Peyer's patch (tissue), 4 donors: ENCODE data around the gene MICU2. TPM values are rescaled to one million over a fixed set of nuclear protein-coding genes. Genes with fewer than 3 reads are reported as not detected.

Experiments
- DNase-seq, 3 donors: peaks; one replicate each; pipeline ENCODE4 v3.0.0-alpha.2; 2017 to 2019
- H3K27ac ChIP-seq, 4 donors: fragments of 200-600 bp; sonication (generic); one replicate each; pipeline ENCODE4 v1.5.1; 2016 to 2019
- H3K27me3 ChIP-seq, 2 donors: fragments of 200-600 bp; sonication (generic); one replicate each; pipeline ENCODE4 v1.5.1; 2019
- H3K36me3 ChIP-seq, 3 donors: fragments of 200-600 bp; sonication (generic); one replicate each; pipeline ENCODE4 v1.5.1; 2016 to 2019
- H3K4me1 ChIP-seq, 4 donors: fragments of 200-600 bp; sonication (generic); one replicate each; pipeline ENCODE4 v1.5.1; 2016 to 2019
- H3K4me3 ChIP-seq, 4 donors: fragments of 200-600 bp; sonication (generic); 1 replicate in 3 of 4; 2 replicates in 1 of 4; pipeline ENCODE4 v1.5.1; 2016 to 2019; ENCODE audit warnings: mild to moderate bottlenecking in 1 of 4
- H3K9me3 ChIP-seq, 4 donors: fragments of 200-600 bp; sonication (generic); one replicate each; pipeline ENCODE4 v1.5.1; 2016 to 2019; ENCODE audit warnings: mild to moderate bottlenecking in 1 of 4
- CTCF ChIP-seq, 6 experiments: fragments of 450-650 bp in 4 of 6; fragments of 200-600 bp in 2 of 6; sonication (generic) in 1 of 6; IDR thresholded peaks; one replicate each; pipeline ENCODE4 v1.5.1; 2017 to 2019; ENCODE audit warnings: antibody characterized with exemption in 6 of 6, mild to moderate bottlenecking in 3 of 6, moderate library complexity in 1 of 6
- POLR2A ChIP-seq, 2 donors: fragments of 450-650 bp; IDR thresholded peaks; one replicate each; pipeline ENCODE4 v1.5.1; 2017; ENCODE audit warnings: antibody characterized with exemption in 2 of 2, mild to moderate bottlenecking in 2 of 2, moderate library complexity in 2 of 2
- total RNA-seq, 4 donors: library from RNA; depleted of rRNA; stranded (reverse); fragments of >200 nt; gene quantifications; one replicate each; pipeline ENCODE4 v1.1.0, GENCODE V29; 2016

MICU2 gene
- total RNA-seq, 4 donors from 2014 or later, result 78.9 to 101 (median 87.4) TPM

GRCh38 chr13:21522847-21523246 lies 81.1 kb downstream of the MICU2 start:
- DNase-seq, result no peak

DNA sequence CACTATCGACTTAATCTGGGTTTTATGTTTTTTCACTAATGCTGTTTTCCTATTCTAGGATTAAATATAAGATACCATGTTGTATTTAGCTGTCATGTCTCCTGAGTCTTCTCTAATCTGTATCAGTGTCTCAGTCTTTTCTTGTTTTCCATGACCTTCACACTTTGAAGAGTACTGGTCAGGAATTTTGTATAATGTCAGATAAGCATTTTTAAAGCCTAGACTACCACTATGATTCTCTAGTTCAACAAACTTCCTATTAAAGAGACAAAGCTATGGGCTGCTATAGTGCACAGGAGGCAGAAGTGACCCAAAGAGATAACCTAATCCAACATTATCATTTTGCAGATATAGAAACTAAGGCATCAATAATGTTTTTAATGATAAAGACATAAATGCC lies 81.8 kb downstream of the MICU2 start:
- Histone ChIP-seq H3K9me3 (no peaks in the 10 kb centered on the region), H3K4me3 (no peak overlapping the region), H3K27me3 (no peaks in the 10 kb centered on the region), H3K27ac (no peak overlapping the region), H3K36me3 (peaks cover 0 to 35% (median 0%) of the 10 kb centered on the region in 3 donors), H3K4me1 (no peaks in the 10 kb centered on the region)
- DNase-seq, result no peak
- TF ChIP-seq CTCF (IDR thresholded peaks at IDR 0.05) (no peak), POLR2A (IDR thresholded peaks at IDR 0.05) (no peak)

More at GRCh38 chr13:21522847-21523246, 81.1 kb downstream of the MICU2 start:
- no peak for TF ChIP-seq CTCF (IDR thresholded peaks at IDR 0.05)
- no peak for TF ChIP-seq POLR2A (IDR thresholded peaks at IDR 0.05)
- H3K4me3 ChIP-seq, result no peak overlapping the region
- H3K27me3 ChIP-seq, result no peaks in the 10 kb centered on the region
- H3K27ac ChIP-seq, result no peak overlapping the region
- no peaks in the 10 kb centered on the region for H3K4me1 ChIP-seq
- H3K36me3 ChIP-seq, result peaks cover 0 to 35% (median 0%) of the 10 kb centered on the region in 3 donors
- H3K9me3 ChIP-seq, result no peaks in the 10 kb centered on the region

- no peaks in the 10 kb centered on the region for H3K9me3 ChIP-seq
- DNase-seq, result no peak
- H3K27ac ChIP-seq, result no peak overlapping the region
- no peaks in the 10 kb centered on the region for H3K27me3 ChIP-seq
- TF ChIP-seq CTCF (IDR thresholded peaks at IDR 0.05) (no peak), POLR2A (IDR thresholded peaks at IDR 0.05) (no peak)
- no peak overlapping the region for H3K4me3 ChIP-seq
- no peaks in the 10 kb centered on the region for H3K4me1 ChIP-seq
- peaks cover 0 to 41% (median 0%) of the 10 kb centered on the region in 3 donors for H3K36me3 ChIP-seq
These were observed 85.3 kb downstream of the MICU2 start for GRCh38 chr13:21518617-21519144.

DNA sequence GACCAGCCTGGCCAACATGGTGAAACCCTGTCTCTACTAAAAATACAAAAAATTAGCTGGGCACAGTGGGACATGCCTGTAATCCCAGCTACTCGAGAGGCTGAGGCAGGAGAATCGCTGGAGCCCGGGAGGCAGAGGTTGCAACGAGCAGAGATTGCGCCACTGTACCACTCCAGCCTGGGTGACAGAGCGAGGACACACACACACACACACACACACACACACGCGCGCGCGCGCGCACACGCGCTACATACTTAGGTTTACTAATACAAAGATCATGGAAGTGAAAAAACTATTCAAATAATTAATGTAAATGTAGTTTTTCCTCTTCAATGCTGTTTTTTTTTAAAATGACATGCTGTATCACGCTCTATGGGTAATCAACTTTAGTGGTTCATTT lies 86.4 kb downstream of the MICU2 start:
- Histone ChIP-seq H3K9me3 (no peaks in the 10 kb centered on the region), H3K4me1 (no peaks in the 10 kb centered on the region), H3K27me3 (no peaks in the 10 kb centered on the region), H3K4me3 (no peak overlapping the region), H3K36me3 (peaks cover 0 to 43% (median 0%) of the 10 kb centered on the region in 3 donors), H3K27ac (no peak overlapping the region)
- DNase-seq, result no peak
- TF ChIP-seq CTCF (IDR thresholded peaks at IDR 0.05) (no peak), POLR2A (IDR thresholded peaks at IDR 0.05) (no peak)

- no peak for TF ChIP-seq CTCF (IDR thresholded peaks at IDR 0.05)
- no peak for TF ChIP-seq POLR2A (IDR thresholded peaks at IDR 0.05)
- H3K9me3 ChIP-seq, result no peaks in the 10 kb centered on the region
- no peak overlapping the region for H3K27ac ChIP-seq
- no peak overlapping the region for H3K4me3 ChIP-seq
- no peaks in the 10 kb centered on the region for H3K4me1 ChIP-seq
- peaks cover 0 to 40% (median 0%) of the 10 kb centered on the region in 3 donors for H3K36me3 ChIP-seq
- H3K27me3 ChIP-seq, result no peaks in the 10 kb centered on the region
- DNase-seq, result no peak
These were observed 87.2 kb downstream of the MICU2 start for GRCh38 chr13:21516805-21517204.

GRCh38 chr13:21511849-21512248 lies 92.1 kb downstream of the MICU2 start:
- peaks cover 0 to 39% (median 0%) of the 10 kb centered on the region in 3 donors for H3K36me3 ChIP-seq
- H3K27ac ChIP-seq, result no peak overlapping the region
- no peaks in the 10 kb centered on the region for H3K27me3 ChIP-seq
- no peak overlapping the region for H3K4me3 ChIP-seq
- no peaks in the 10 kb centered on the region for H3K9me3 ChIP-seq
- no peaks in the 10 kb centered on the region for H3K4me1 ChIP-seq
- TF ChIP-seq CTCF (IDR thresholded peaks at IDR 0.05), result no peak
- no peak for TF ChIP-seq POLR2A (IDR thresholded peaks at IDR 0.05)
- no peak for DNase-seq
